Nephron (organoid): ENCODE results near the gene MED1.

Experiments used
- H3K27ac Mint-ChIP-seq, 3 experiments: 2 replicates each; pipeline ENCODE4 v1.8.0; 2020; ENCODE audit warnings: mixed read lengths in 3 of 3, mild to moderate bottlenecking in 2 of 3, moderate library complexity in 1 of 3
- H3K27me3 Mint-ChIP-seq: 2 replicates; pipeline ENCODE4 v1.8.0; 2021; ENCODE audit warnings: low read depth, mild to moderate bottlenecking, moderate library complexity, mixed read lengths
- H3K36me3 Mint-ChIP-seq: 2 replicates; pipeline ENCODE4 v1.8.0; 2020; ENCODE audit warnings: low read depth, mixed read lengths
- H3K4me1 Mint-ChIP-seq: 2 replicates; pipeline ENCODE4 v1.8.0; 2020; ENCODE audit warnings: mixed read lengths
- H3K4me3 Mint-ChIP-seq, 3 experiments: 2 replicates each; pipeline ENCODE4 v1.8.0; 2020; ENCODE audit warnings: mild to moderate bottlenecking in 3 of 3, mixed read lengths in 3 of 3, moderate library complexity in 2 of 3
- H3K9me3 Mint-ChIP-seq: 2 replicates; pipeline ENCODE4 v1.8.0; 2020; ENCODE audit warnings: mixed read lengths
- TF ChIP-seq, protein P1 (sequence below), 3 experiments: fragments of 200-600 bp; sonication (generic); IDR thresholded peaks; one replicate each; pipeline ENCODE4 v1.5.0; 2021; ENCODE audit warnings: antibody characterized with exemption in 3 of 3; ENCODE audit not compliant: unreplicated experiment in 3 of 3

MED1 gene

DNA sequence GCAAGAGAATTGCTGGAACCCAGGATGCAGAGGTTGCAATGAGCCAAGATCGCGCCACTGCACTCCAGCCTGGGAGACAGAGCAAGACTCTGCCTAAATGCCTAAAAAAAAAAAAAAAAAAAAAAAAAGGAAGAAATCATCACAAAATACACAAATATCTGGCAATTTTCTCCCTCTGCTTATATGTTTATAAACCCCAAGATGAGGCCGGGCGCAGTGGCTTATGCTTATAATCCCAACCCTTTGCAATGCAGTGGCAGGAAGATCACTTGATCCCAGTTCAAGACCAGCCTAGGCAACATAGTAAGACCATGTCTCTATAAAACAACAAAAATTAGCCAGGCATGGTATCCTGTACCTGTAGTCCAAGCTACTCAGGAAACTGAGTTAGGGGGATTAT lies 21.5 kb downstream of the MED1 start:
- no peaks in the 10 kb centered on the region for H3K9me3 Mint-ChIP-seq
- TF ChIP-seq, protein P1, sequence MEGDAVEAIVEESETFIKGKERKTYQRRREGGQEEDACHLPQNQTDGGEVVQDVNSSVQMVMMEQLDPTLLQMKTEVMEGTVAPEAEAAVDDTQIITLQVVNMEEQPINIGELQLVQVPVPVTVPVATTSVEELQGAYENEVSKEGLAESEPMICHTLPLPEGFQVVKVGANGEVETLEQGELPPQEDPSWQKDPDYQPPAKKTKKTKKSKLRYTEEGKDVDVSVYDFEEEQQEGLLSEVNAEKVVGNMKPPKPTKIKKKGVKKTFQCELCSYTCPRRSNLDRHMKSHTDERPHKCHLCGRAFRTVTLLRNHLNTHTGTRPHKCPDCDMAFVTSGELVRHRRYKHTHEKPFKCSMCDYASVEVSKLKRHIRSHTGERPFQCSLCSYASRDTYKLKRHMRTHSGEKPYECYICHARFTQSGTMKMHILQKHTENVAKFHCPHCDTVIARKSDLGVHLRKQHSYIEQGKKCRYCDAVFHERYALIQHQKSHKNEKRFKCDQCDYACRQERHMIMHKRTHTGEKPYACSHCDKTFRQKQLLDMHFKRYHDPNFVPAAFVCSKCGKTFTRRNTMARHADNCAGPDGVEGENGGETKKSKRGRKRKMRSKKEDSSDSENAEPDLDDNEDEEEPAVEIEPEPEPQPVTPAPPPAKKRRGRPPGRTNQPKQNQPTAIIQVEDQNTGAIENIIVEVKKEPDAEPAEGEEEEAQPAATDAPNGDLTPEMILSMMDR (IDR thresholded peaks at IDR 0.05; ENCODE audit: unreplicated experiment in 3 of 3) = no peak
- H3K4me3 Mint-ChIP-seq = no peak overlapping the region
- H3K27ac Mint-ChIP-seq = no peak overlapping the region
- H3K4me1 Mint-ChIP-seq = no peaks in the 10 kb centered on the region
- H3K27me3 Mint-ChIP-seq = no peaks in the 10 kb centered on the region
- H3K36me3 Mint-ChIP-seq = peaks cover 55% of the 10 kb centered on the region

DNA sequence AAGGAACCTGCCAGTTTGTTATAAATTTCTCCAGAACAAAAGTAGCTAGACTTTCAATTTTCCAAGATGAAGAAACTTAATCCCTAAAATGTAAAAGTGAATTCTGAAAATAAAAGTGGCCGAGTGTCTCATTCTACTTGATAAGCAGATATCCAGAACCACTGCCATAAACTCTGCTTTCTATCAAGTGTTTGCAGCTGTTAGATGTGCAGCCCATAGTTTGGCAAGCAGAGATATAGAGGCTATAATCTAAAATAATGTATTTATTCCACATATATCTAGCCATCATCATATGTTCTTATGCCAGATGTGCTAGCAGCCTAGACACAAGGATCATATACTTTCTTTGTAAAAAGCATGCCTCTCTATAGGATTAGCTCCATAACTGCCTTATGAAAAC lies 34.9 kb downstream of the MED1 start:
- H3K27me3 Mint-ChIP-seq = no peaks in the 10 kb centered on the region
- TF ChIP-seq, protein P1 (IDR thresholded peaks at IDR 0.05; ENCODE audit: unreplicated experiment in 3 of 3) = no peak
- no peak overlapping the region for H3K27ac Mint-ChIP-seq
- no peak overlapping the region for H3K4me3 Mint-ChIP-seq
- no peaks in the 10 kb centered on the region for H3K9me3 Mint-ChIP-seq
- H3K4me1 Mint-ChIP-seq = no peaks in the 10 kb centered on the region
- peaks cover 49% of the 10 kb centered on the region for H3K36me3 Mint-ChIP-seq

DNA sequence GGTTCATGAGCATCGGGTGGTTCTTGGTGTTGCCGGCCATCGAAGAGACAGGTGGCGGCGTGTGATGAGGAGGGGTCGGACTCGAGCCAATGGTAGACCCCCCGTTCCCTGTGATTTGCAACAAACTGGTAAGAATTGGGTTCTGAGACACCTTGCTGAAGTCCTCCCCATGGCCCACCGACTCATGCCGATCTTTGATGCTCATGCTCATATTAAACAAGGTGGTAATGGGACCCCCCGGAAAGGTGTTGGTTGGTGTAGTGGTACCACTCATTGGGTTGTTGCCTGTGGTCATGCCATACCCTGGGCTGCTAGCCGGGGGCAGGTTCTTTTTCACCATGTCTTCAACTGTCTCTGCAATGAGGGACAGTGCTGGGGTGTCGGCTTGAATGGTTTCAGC lies 40.8 kb downstream of the MED1 start:
- Mint-ChIP-seq H3K36me3 (peaks cover 64% of the 10 kb centered on the region), H3K27ac (no peak overlapping the region), H3K4me1 (no peaks in the 10 kb centered on the region), H3K4me3 (no peak overlapping the region), H3K9me3 (no peaks in the 10 kb centered on the region), H3K27me3 (no peaks in the 10 kb centered on the region)
- TF ChIP-seq, protein P1 (IDR thresholded peaks at IDR 0.05; ENCODE audit: unreplicated experiment in 3 of 3) = no peak

- Mint-ChIP-seq H3K4me1 (no peaks in the 10 kb centered on the region), H3K9me3 (no peaks in the 10 kb centered on the region), H3K27me3 (no peaks in the 10 kb centered on the region), H3K4me3 (no peak overlapping the region), H3K36me3 (peaks cover 54% of the 10 kb centered on the region), H3K27ac (no peak overlapping the region)
- TF ChIP-seq, protein P1 (IDR thresholded peaks at IDR 0.05; ENCODE audit: unreplicated experiment in 3 of 3) = no peak
Observed at GRCh38 chr17:39408360-39408759, 42.7 kb downstream of the MED1 start.

- H3K27me3 Mint-ChIP-seq = no peaks in the 10 kb centered on the region
- H3K36me3 Mint-ChIP-seq = peaks cover 52% of the 10 kb centered on the region
Observed at GRCh38 chr17:39406951-39407350, 44.1 kb downstream of the MED1 start.

GRCh38 chr17:39405436-39405835 lies 45.6 kb downstream of the MED1 start:
- H3K4me3 Mint-ChIP-seq = no peak overlapping the region
- peaks cover 42% of the 10 kb centered on the region for H3K36me3 Mint-ChIP-seq
- TF ChIP-seq, protein P1 (IDR thresholded peaks at IDR 0.05; ENCODE audit: unreplicated experiment in 3 of 3) = no peak
- H3K27ac Mint-ChIP-seq = no peak overlapping the region
- H3K9me3 Mint-ChIP-seq = no peaks in the 10 kb centered on the region
- peaks cover 3% of the 10 kb centered on the region for H3K4me1 Mint-ChIP-seq
- no peaks in the 10 kb centered on the region for H3K27me3 Mint-ChIP-seq

More at GRCh38 chr17:39406951-39407350, 44.1 kb downstream of the MED1 start:
- no peaks in the 10 kb centered on the region for H3K9me3 Mint-ChIP-seq
- no peak overlapping the region for H3K4me3 Mint-ChIP-seq
- H3K4me1 Mint-ChIP-seq = no peaks in the 10 kb centered on the region
- TF ChIP-seq, protein P1 (IDR thresholded peaks at IDR 0.05; ENCODE audit: unreplicated experiment in 3 of 3) = no peak
- no peak overlapping the region for H3K27ac Mint-ChIP-seq
